IMR-90 (cell line): ENCODE results near the gene MIOX. TPM values are rescaled to one million over a fixed set of nuclear protein-coding genes. Genes with fewer than 3 reads are reported as not detected.

Source experiments
- ATAC-seq: fragments of 200-7000 bp; cut with Tn5 transposase; 2 replicates; pipeline ENCODE4 v1.9.1; 2020; ENCODE audit warnings: low read depth, mild to moderate bottlenecking, moderate library complexity
- BruUV-seq: library from RNA; stranded (reverse); fragments of 400-500 nt; replicated peaks from 2 replicates; lab custom pipeline; 2021; lab: Mats Ljungman, UMichigan
- CTCF ChIA-PET: fragments of 300-600 bp; formaldehyde crosslinking; extraction: SDS; loops from one replicate; lab custom pipeline; 2021; ENCODE audit warnings: antibody characterized with exemption; lab: Yijun Ruan, JAX
- POLR2A ChIA-PET: fragments of 300-600 bp; sonication (Branson Sonifier 250); formaldehyde crosslinking; loops from one replicate; lab custom pipeline; 2022; ENCODE audit warnings: antibody characterized with exemption; ENCODE audit not compliant: unreplicated experiment; lab: Charles Lee
- DNase-seq: peaks from one replicate; pipeline ENCODE4 v3.0.0; 2013
- H2AFZ ChIP-seq: replicated peaks from 2 replicates; pipeline ENCODE3; 2013; ENCODE audit warnings: low read length, mild to moderate bottlenecking; ENCODE audit not compliant: poor library complexity
- H2AK5ac ChIP-seq: 2 replicates; pipeline ENCODE4 v1.6.1; 2013; ENCODE audit warnings: low read depth, low read length, inconsistent platforms
- H2AK9ac ChIP-seq: replicated peaks from 2 replicates; pipeline ENCODE3; 2013; ENCODE audit warnings: mild to moderate bottlenecking, low read depth, low read length, moderate library complexity; ENCODE audit not compliant: poor library complexity
- H2BK120ac ChIP-seq: 2 replicates; pipeline ENCODE4 v1.6.1; 2013; ENCODE audit warnings: low read depth, low read length, inconsistent platforms
- H2BK15ac ChIP-seq: 3 replicates; pipeline ENCODE4 v1.6.1; 2013; ENCODE audit warnings: low read depth, low read length, inconsistent platforms
- H2BK20ac ChIP-seq: 2 replicates; pipeline ENCODE4 v1.6.1; 2013; ENCODE audit warnings: low read depth, mild to moderate bottlenecking, inconsistent platforms, low read length, moderate library complexity
- H2BK5ac ChIP-seq: 2 replicates; pipeline ENCODE4 v1.6.1; 2013; ENCODE audit warnings: mild to moderate bottlenecking, low read depth, low read length, inconsistent platforms; ENCODE audit not compliant: poor library complexity, severe bottlenecking
- H3K14ac ChIP-seq: replicated peaks from 2 replicates; pipeline ENCODE4 v1.6.1; 2013; ENCODE audit warnings: low read depth, low read length, inconsistent platforms
- H3K18ac ChIP-seq: 2 replicates; pipeline ENCODE4 v1.6.1; 2013; ENCODE audit warnings: low read depth, low read length, control low read depth
- H3K23ac ChIP-seq: 2 replicates; pipeline ENCODE4 v1.6.1; 2013; ENCODE audit warnings: low read depth, low read length, inconsistent platforms
- H3K27ac ChIP-seq: 2 replicates; pipeline ENCODE4 v1.5.1; 2013; ENCODE audit warnings: mild to moderate bottlenecking, control low read depth, low read length; ENCODE audit not compliant: insufficient read depth
- H3K27me3 ChIP-seq: 2 replicates; pipeline ENCODE4 v1.6.1; 2013; ENCODE audit warnings: low read length; ENCODE audit not compliant: control insufficient read depth, insufficient read depth
- H3K36me3 ChIP-seq: 2 replicates; pipeline ENCODE4 v1.6.1; 2013; ENCODE audit warnings: low read length, mixed read lengths; ENCODE audit not compliant: control insufficient read depth, insufficient read depth
- H3K4ac ChIP-seq: 2 replicates; pipeline ENCODE4 v1.6.1; 2013; ENCODE audit warnings: low read depth, low read length, inconsistent platforms
- H3K4me1 ChIP-seq: 2 replicates; pipeline ENCODE4 v1.6.1; 2013; ENCODE audit warnings: low read length, mixed read lengths; ENCODE audit not compliant: control insufficient read depth, insufficient read depth
- H3K4me2 ChIP-seq: 2 replicates; pipeline ENCODE4 v1.6.1; 2013; ENCODE audit warnings: low read depth, mild to moderate bottlenecking, control low read depth, low read length, moderate library complexity
- H3K4me3 ChIP-seq: 2 replicates; pipeline ENCODE4 v1.5.1; 2013; ENCODE audit warnings: low read depth, mild to moderate bottlenecking, control low read depth, low read length, moderate library complexity; ENCODE audit not compliant: insufficient read depth
- H3K56ac ChIP-seq: 2 replicates; pipeline ENCODE4 v1.6.1; 2013; ENCODE audit warnings: low read length, inconsistent platforms; ENCODE audit not compliant: insufficient read depth; ENCODE audit errors: extremely low read depth
- H3K79me1 ChIP-seq, 2 experiments: 2 replicates each; pipeline ENCODE4 v1.6.1; 2013; ENCODE audit warnings: low read length in 2 of 2, inconsistent platforms in 1 of 2, low read depth in 1 of 2
- H3K9ac ChIP-seq: 2 replicates; pipeline ENCODE4 v1.6.1; 2013; ENCODE audit warnings: low read depth, low read length, control low read depth
- H3K9me1 ChIP-seq: 2 replicates; pipeline ENCODE4 v1.6.1; 2013; ENCODE audit warnings: low read length, inconsistent platforms; ENCODE audit not compliant: insufficient read depth
- H3K9me3 ChIP-seq: 2 replicates; pipeline ENCODE4 v1.6.1; 2013; ENCODE audit warnings: low read length; ENCODE audit not compliant: control insufficient read depth, insufficient read depth
- H4K20me1 ChIP-seq: 2 replicates; pipeline ENCODE4 v1.6.1; 2013; ENCODE audit warnings: low read length, inconsistent platforms; ENCODE audit not compliant: insufficient read depth
- H4K5ac ChIP-seq: 2 replicates; pipeline ENCODE4 v1.6.1; 2013; ENCODE audit warnings: mild to moderate bottlenecking, low read depth, low read length, control low read depth
- H4K8ac ChIP-seq, 2 experiments: 2 replicates each; pipeline ENCODE4 v1.6.1; 2013; ENCODE audit warnings: low read depth in 2 of 2, low read length in 2 of 2, control low read depth in 1 of 2, inconsistent platforms in 1 of 2
- H4K91ac ChIP-seq: 2 replicates; pipeline ENCODE4 v1.6.1; 2013; ENCODE audit warnings: low read depth, low read length, inconsistent platforms; ENCODE audit not compliant: insufficient read depth
- RCOR1 ChIP-seq: IDR thresholded peaks from 2 replicates; pipeline ENCODE4 v1.6.1; 2012; ENCODE audit warnings: mild to moderate bottlenecking, low read length, improper control_type of control experiment; ENCODE audit not compliant: insufficient replicate concordance
- SMC3 ChIP-seq: fragments of 150-350 bp; IDR thresholded peaks from 2 replicates; pipeline ENCODE4 v1.6.1; 2016; ENCODE audit warnings: low read depth, mild to moderate bottlenecking, antibody characterized with exemption, low read length, moderate library complexity
- WGBS, 2 experiments: methylation state at CpG; one replicate each; pipeline versions ENCODE4 v1.1.5 to v1.1.7; 2013; ENCODE audit warnings: missing lambda C conversion rate in 2 of 2; ENCODE audit not compliant: insufficient read length in 1 of 2; ENCODE audit errors: extremely low coverage in 2 of 2; 5-methylcytosine and 5-hydroxymethylcytosine counted together
- dilution Hi-C: fragments of 300-500 bp; cut with HindIII; formaldehyde crosslinking; loops from one replicate; pipeline ENCODE4 v1.14.3; 2018; ENCODE audit warnings: low sequenced_read_pairs; ENCODE audit not compliant: unreplicated experiment
- in situ Hi-C: fragments of 300-500 bp; cut with MboI; formaldehyde crosslinking; loops from 3 replicates; pipeline ENCODE4 v1.14.3; 2019; ENCODE audit warnings: low sequenced_read_pairs, inconsistent platforms, mixed read lengths
- intact Hi-C: fragments of 100-400 bp; cut with micrococcal nuclease; formaldehyde crosslinking; loops from 2 replicates; pipeline ENCODE4 v1.10.0; 2022
- polyA plus RNA-seq, 3 experiments: library from polyadenylated mRNA; depleted of rRNA; stranded (reverse); fragments of >200 nt; gene quantifications; 2 replicates each; pipeline ENCODE4 v1.2.3, GENCODE V29; 2012; ENCODE audit warnings: low replicate concordance in 1 of 3
- total RNA-seq: library from RNA; depleted of rRNA; stranded (reverse); fragments of >200 nt; gene quantifications from 2 replicates; pipeline ENCODE4 v1.2.3, GENCODE V29; 2012

The MIOX gene
- total and polyA plus RNA-seq, 2 of the 4 experiments (the other 2 are of a cell fraction) = not detected

GRCh38 chr22:50506611-50507420, 20.2 kb downstream of the MIOX start:
- Histone ChIP-seq H2BK20ac (no peak overlapping the region), H2AK9ac (peak overlapping the region; percentile 100), H3K27ac (peak overlapping the region; percentile 95), H3K23ac (peak overlapping the region; percentile 73), H2BK5ac (peak overlapping the region; percentile 88), H4K91ac (peak overlapping the region; percentile 70), H3K4me3 (peak overlapping the region; percentile 100), H2AK5ac (peak overlapping the region; percentile 97), H3K9me3 (no peaks in the 10 kb centered on the region), H3K9me1 (no peaks in the 10 kb centered on the region), H3K56ac (peak overlapping the region; percentile 81), H3K4ac (peak overlapping the region; percentile 97), H4K8ac (peak overlapping the region; percentile 80 to 90), H4K20me1 (no peaks in the 10 kb centered on the region; the same call in 1 of the 2 replicates), H4K5ac (peak overlapping the region; percentile 98), H3K9ac (peak overlapping the region; percentile 98), H3K4me1 (peaks cover 4% of the 10 kb centered on the region), H2BK120ac (peak overlapping the region; percentile 70), H3K79me1 (peaks cover 8 to 49% of the 10 kb centered on the region in 2 experiments), H3K18ac (peak overlapping the region; percentile 81; the same call in 1 of the 2 replicates), H3K27me3 (no peaks in the 10 kb centered on the region), H3K4me2 (peak overlapping the region; percentile 87), H2BK15ac (peak overlapping the region; percentile 0; the same call in 1 of the 3 replicates), H3K36me3 (peaks cover 28% of the 10 kb centered on the region), H2AFZ (peak overlapping the region; percentile 99), H3K14ac (peak overlapping the region; percentile 87)
- no TSS peak for BruUV-seq
- no peak for DNase-seq
- ChIA-PET CTCF (no interaction called here), POLR2A (no interaction called here)
- no peak for TF ChIP-seq RCOR1
- TF ChIP-seq SMC3 = no peak
- 23% methylated on average over 9 of the region's 21 CpGs; no CpG with 5 or more reads in 1 of the 2 experiments for WGBS, 2 experiments
- in situ Hi-C loops = no loop called here
- intact Hi-C loops = no loop called here
- dilution Hi-C loops = no loop called here
- ATAC-seq = no peak; the same call in 1 of the 2 replicates
